Hepatocyte (in vitro differentiated cells): ENCODE results near the gene ZNHIT2. TPM values are rescaled to one million over a fixed set of nuclear protein-coding genes. Genes with fewer than 3 reads are reported as not detected.
A peak's percentile ranks its signal among the peaks of the same experiment; 100 is the strongest.

ENCODE experiments used
- DNase-seq: peaks from one replicate; pipeline ENCODE4 v3.0.0-alpha.2; 2016; ENCODE audit warnings: low spot score
- H2AFZ ChIP-seq: fragments of 200-600 bp; sonication (generic); 2 replicates; pipeline ENCODE4 v1.6.0; 2016; ENCODE audit warnings: antibody characterized with exemption, mild to moderate bottlenecking
- H3K27ac ChIP-seq: fragments of 200-600 bp; sonication (generic); 2 replicates; pipeline ENCODE4 v1.5.1; 2016; ENCODE audit warnings: mild to moderate bottlenecking
- H3K27me3 ChIP-seq: fragments of 200-600 bp; sonication (generic); 2 replicates; pipeline ENCODE4 v1.6.1; 2016
- H3K36me3 ChIP-seq: fragments of 200-600 bp; sonication (generic); replicated peaks from 2 replicates; pipeline ENCODE4 v1.5.1; 2016; ENCODE audit warnings: low read depth; ENCODE audit not compliant: insufficient read depth
- H3K4me1 ChIP-seq: fragments of 200-600 bp; sonication (generic); 2 replicates; pipeline ENCODE4 v1.5.1; 2016; ENCODE audit warnings: mild to moderate bottlenecking, moderate library complexity; ENCODE audit not compliant: insufficient read depth
- H3K4me2 ChIP-seq: fragments of 200-600 bp; sonication (generic); 2 replicates; pipeline ENCODE4 v1.6.0; 2016
- H3K4me3 ChIP-seq: fragments of 200-600 bp; sonication (generic); 2 replicates; pipeline ENCODE4 v1.5.1; 2016; ENCODE audit warnings: mild to moderate bottlenecking
- H3K79me2 ChIP-seq: fragments of 200-600 bp; sonication (generic); 2 replicates; pipeline ENCODE4 v1.6.0; 2017; ENCODE audit warnings: mild to moderate bottlenecking
- H3K9me2 ChIP-seq: fragments of 200-600 bp; sonication (generic); replicated peaks from 2 replicates; pipeline ENCODE4 v1.6.0; 2017; ENCODE audit warnings: mild to moderate bottlenecking; ENCODE audit not compliant: insufficient read depth
- H3K9me3 ChIP-seq: fragments of 200-600 bp; sonication (generic); 2 replicates; pipeline ENCODE4 v1.5.1; 2016; ENCODE audit warnings: low read depth, mild to moderate bottlenecking
- H4K20me1 ChIP-seq: fragments of 200-600 bp; sonication (generic); 2 replicates; pipeline ENCODE4 v1.6.0; 2016; ENCODE audit warnings: mild to moderate bottlenecking; ENCODE audit not compliant: insufficient read depth, poor library complexity, severe bottlenecking
- CTCF ChIP-seq: fragments of 200-600 bp; sonication (generic); IDR thresholded peaks from 2 replicates; pipeline ENCODE4 v1.5.1; 2016; ENCODE audit warnings: antibody characterized with exemption, mild to moderate bottlenecking; ENCODE audit not compliant: poor library complexity
- EZH2 ChIP-seq: fragments of 200-600 bp; sonication (generic); IDR thresholded peaks from 2 replicates; pipeline ENCODE4 v1.6.1; 2016; ENCODE audit warnings: antibody characterized with exemption, mild to moderate bottlenecking, borderline replicate concordance
- EZH2phosphoT487 ChIP-seq: fragments of 200-600 bp; sonication (generic); IDR thresholded peaks from one replicate; pipeline ENCODE4 v1.6.1; 2018; ENCODE audit warnings: antibody characterized with exemption, mild to moderate bottlenecking, low read depth, moderate library complexity; ENCODE audit not compliant: unreplicated experiment, severe bottlenecking
- WGBS: methylation state at CpG from one replicate; pipeline ENCODE4 v1.1.6; 2016; ENCODE audit warnings: low lambda C conversion rate; ENCODE audit errors: missing lambda C conversion rate; 5-methylcytosine and 5-hydroxymethylcytosine counted together
- polyA plus RNA-seq: library from polyadenylated mRNA; unstranded; fragments of >200 nt; fragmentation: Nextera tagmentation; extraction: Ambion mirVana; gene quantifications from 2 replicates; pipeline ENCODE4 v1.2.1, GENCODE V29; 2016
- total RNA-seq: library from RNA; depleted of rRNA; stranded (reverse); fragments of >200 nt; gene quantifications from 2 replicates; pipeline ENCODE4 v1.2.3, GENCODE V29; 2014

The ZNHIT2 gene
- total and polyA plus RNA-seq, 2 experiments from 2014 or later: 13.5 to 23.7 TPM

DNA sequence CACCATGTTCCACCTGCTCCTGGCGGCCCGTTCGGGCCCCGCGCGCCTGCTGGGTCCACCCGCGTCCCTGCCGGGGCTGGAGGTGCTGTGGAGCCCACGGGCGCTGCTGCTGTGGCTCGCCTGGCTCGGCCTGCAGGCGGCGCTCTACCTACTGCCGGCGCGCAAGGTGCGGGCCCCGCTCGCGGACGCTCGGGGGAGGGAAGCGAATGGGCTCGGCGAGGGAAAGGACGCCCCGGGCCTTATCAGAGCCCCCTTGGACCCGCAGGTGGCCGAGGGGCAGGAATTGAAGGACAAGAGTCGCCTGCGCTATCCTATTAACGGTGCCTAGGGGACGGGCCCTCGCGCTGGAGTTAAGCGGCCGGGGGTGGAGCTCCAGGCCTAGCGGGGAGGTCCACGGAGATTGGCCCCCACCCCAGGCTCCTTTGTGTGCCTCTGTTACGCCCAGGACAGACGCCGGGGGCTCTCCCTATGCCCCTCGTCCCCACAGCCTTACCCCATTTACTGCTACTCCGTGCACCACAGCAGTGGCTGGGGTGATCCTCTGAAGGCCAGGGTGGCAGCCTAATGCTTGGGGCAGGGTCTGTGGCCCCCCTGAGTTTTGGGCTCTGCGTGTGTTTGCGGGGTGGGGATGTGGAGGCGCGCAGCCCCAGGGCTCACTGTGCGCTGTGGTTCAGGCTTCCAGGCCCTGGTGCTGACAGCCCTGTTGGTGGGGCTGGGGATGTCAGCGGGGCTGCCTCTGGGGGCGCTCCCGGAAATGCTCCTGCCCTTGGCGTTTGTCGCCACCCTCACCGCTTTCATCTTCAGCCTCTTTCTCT, 4.7 kb downstream of the ZNHIT2 start:
- peak overlapping the region; percentile 99 for H3K4me2 ChIP-seq
- peak overlapping the region; percentile 43 for H2AFZ ChIP-seq
- H4K20me1 ChIP-seq: no peaks in the 10 kb centered on the region
- peaks cover 41% of the 10 kb centered on the region for H3K79me2 ChIP-seq
- peak overlapping the region; percentile 80 for H3K27ac ChIP-seq
- H3K4me1 ChIP-seq: peaks cover 27% of the 10 kb centered on the region
- H3K27me3 ChIP-seq: no peaks in the 10 kb centered on the region
- DNase-seq: peak; percentile 84
- H3K4me3 ChIP-seq: peak overlapping the region; percentile 75
- peak; percentile 70 for TF ChIP-seq CTCF
- no peak for TF ChIP-seq EZH2phosphoT487
- H3K36me3 ChIP-seq: no peaks in the 10 kb centered on the region
- 3% methylated on average over 50 of the region's 57 CpGs for WGBS
- no peaks in the 10 kb centered on the region for H3K9me2 ChIP-seq
- no peaks in the 10 kb centered on the region for H3K9me3 ChIP-seq

DNA sequence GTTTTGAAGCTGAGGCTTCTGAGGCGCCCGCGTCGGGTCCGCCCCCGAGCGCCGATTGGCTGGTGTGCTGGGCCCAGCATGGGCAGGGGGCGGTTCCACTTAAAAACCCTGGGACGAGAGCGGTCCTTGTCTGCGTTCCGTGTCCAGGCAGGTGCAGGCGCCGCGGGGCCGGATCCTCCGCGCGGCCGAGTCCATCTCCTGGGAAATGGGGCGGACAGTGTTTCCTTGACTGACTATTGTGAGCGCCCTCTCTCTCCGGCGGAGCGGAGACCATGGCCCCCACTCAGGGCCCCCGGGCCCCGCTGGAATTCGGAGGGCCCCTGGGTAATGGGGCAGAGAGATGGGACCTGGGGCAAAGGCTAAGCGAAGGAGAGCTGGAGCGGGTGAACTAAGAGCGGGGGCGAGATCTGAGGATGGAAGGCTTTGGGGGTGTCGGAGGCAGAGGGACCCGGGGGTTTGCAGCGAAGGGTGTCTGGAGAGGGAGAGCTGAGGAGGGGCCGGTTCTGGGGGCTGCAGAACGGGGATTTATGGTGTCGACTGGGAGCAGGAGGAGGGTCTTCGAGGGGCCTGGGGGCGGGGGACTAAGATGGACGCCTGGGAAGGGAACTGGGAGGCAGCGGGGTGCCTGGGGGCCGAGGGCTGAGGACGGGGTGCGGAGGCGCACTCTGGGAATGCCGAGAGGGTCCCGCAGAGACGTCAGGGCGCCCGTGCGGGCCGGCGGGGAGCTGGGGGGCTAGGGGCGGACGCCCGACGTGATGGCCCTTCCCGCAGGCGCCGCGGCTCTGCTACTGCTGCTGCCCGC, 5.6 kb downstream of the ZNHIT2 start, which contains the start of gene TM7SF2:
TSS of gene TM7SF2 (plus strand) at position 129 of the 802 bp plus-strand sequence. CDS start at position 273, 144 bp downstream.
- under 1% methylated on average over 38 of the region's 64 CpGs for WGBS
- Histone ChIP-seq H3K27me3 (no peaks in the 10 kb centered on the region), H3K9me2 (no peaks in the 10 kb centered on the region), H2AFZ (no peak within 1 kb of the TSS), H3K4me3 (peak within 1 kb of the TSS; percentile 75), H3K79me2 (peaks cover 41% of the 10 kb centered on the region), H3K9me3 (no peaks in the 10 kb centered on the region), H3K36me3 (no peaks in the 10 kb centered on the region), H3K4me1 (peaks cover 27% of the 10 kb centered on the region), H3K27ac (peak within 1 kb of the TSS; percentile 80), H4K20me1 (no peaks in the 10 kb centered on the region), H3K4me2 (peak within 1 kb of the TSS; percentile 99)
- DNase-seq: peak; percentile 98
- TF ChIP-seq EZH2 (no peak), CTCF (no peak), EZH2phosphoT487 (no peak)

- Histone ChIP-seq H3K79me2 (peaks cover 34% of the 10 kb centered on the region), H3K4me1 (peaks cover 21% of the 10 kb centered on the region), H3K9me3 (no peaks in the 10 kb centered on the region), H3K4me3 (no peak overlapping the region), H3K36me3 (no peaks in the 10 kb centered on the region), H3K27ac (peak overlapping the region; percentile 45), H3K4me2 (peak overlapping the region; percentile 99), H4K20me1 (no peaks in the 10 kb centered on the region), H3K9me2 (no peaks in the 10 kb centered on the region), H3K27me3 (no peaks in the 10 kb centered on the region), H2AFZ (no peak overlapping the region)
- 64% methylated on average over 30 of the region's 31 CpGs for WGBS
- no peak for DNase-seq
- no peak for TF ChIP-seq CTCF
- TF ChIP-seq EZH2: no peak
- TF ChIP-seq EZH2phosphoT487: no peak
Observed at GRCh38 chr11:65111159-65111743, 6.2 kb downstream of the ZNHIT2 start.
